ENCODE measurements around the gene TEKT5.

- TF ChIP-seq, protein P1, sequence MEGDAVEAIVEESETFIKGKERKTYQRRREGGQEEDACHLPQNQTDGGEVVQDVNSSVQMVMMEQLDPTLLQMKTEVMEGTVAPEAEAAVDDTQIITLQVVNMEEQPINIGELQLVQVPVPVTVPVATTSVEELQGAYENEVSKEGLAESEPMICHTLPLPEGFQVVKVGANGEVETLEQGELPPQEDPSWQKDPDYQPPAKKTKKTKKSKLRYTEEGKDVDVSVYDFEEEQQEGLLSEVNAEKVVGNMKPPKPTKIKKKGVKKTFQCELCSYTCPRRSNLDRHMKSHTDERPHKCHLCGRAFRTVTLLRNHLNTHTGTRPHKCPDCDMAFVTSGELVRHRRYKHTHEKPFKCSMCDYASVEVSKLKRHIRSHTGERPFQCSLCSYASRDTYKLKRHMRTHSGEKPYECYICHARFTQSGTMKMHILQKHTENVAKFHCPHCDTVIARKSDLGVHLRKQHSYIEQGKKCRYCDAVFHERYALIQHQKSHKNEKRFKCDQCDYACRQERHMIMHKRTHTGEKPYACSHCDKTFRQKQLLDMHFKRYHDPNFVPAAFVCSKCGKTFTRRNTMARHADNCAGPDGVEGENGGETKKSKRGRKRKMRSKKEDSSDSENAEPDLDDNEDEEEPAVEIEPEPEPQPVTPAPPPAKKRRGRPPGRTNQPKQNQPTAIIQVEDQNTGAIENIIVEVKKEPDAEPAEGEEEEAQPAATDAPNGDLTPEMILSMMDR (conservative IDR thresholded peaks at IDR 0.05; ENCODE audit: low read depth, low read length) = no peak
- no peak for TF ChIP-seq EZH2 (IDR thresholded peaks at IDR 0.05; ENCODE audit: borderline replicate concordance, low read depth, low read length, poor library complexity, severe bottlenecking)
These were observed 45.5 kb upstream of the TEKT5 start for GRCh38 chr16:10740000-10740844.

Data from A673 (cell line).